ENCODE data around the gene AFAP1.

AFAP1 gene

DNA sequence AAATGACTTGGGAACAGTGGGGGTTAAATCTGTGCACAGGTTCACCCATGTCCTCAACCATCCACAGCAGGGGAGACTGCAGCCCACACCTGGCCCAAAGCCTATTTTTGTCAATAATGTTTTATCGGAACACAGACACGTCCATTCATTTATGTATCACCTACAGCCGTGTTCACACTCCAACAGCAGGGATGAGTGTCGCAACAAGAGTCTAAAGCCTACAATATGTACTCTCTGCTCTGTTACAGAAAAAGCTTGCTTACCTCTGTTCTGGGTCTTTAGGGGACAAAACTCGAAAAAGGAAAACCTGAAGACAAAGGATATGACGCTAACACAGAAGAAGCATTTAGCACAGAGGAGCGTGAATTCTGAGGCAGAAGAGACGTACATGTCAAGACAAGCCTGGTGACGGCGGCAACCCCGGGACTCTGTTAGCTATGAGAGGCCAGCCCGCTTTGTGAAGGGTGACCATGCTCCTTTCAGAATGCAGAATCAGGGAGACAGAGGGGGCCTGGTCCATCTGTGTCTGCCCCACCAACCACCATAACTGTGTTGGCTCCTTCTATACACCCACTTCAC, 45.5 kb downstream of the AFAP1 start:
- Histone ChIP-seq H4K12ac (ENCODE audit: low read depth, low read length) (no peak overlapping the region), H3K9ac (ENCODE audit: low read length) (no peak overlapping the region), H3K14ac (ENCODE audit: low read length) (no peak overlapping the region), H3K23ac (ENCODE audit: low read length) (no peak overlapping the region), H2BK12ac (ENCODE audit: low read length) (no peak overlapping the region), H2AK5ac (ENCODE audit: low read length) (no peak overlapping the region), H3K9me3 (ENCODE audit: insufficient read depth, low read depth, low read length) (no peaks in the 10 kb centered on the region), H3K4me2 (ENCODE audit: low read length) (no peak overlapping the region), H4K91ac (ENCODE audit: low read depth, low read length) (no peak overlapping the region), H3K27me3 (ENCODE audit: insufficient read depth, low read length) (no peaks in the 10 kb centered on the region), H3K4me1 (ENCODE audit: control insufficient read depth in 1 of 2, insufficient read depth in 2 of 2, low read length in 2 of 2) (peaks cover 12 to 15% of the 10 kb centered on the region in 2 experiments), H2AFZ (ENCODE audit: insufficient read depth, low read length, poor library complexity) (no peak overlapping the region), H3K4ac (ENCODE audit: low read depth, low read length) (no peak overlapping the region), H3K79me1 (ENCODE audit: low read length) (no peaks in the 10 kb centered on the region), H3K79me2 (ENCODE audit: control insufficient read depth, insufficient read depth, low read length, poor library complexity) (peaks cover 8% of the 10 kb centered on the region), H3K4me3 (ENCODE audit: low read depth, low read length) (no peak overlapping the region), H2BK120ac (ENCODE audit: insufficient read depth, low read length, poor library complexity) (no peak overlapping the region), H4K8ac (ENCODE audit: low read depth, low read length) (no peak overlapping the region), H2BK5ac (ENCODE audit: low read depth, low read length, poor library complexity) (no peak overlapping the region), H3K18ac (ENCODE audit: low read length) (peak overlapping the region; percentile 25), H3K36me3 (ENCODE audit: control insufficient read depth in 1 of 2, insufficient read depth in 2 of 2, low read length in 2 of 2) (peaks cover 0 to 2% of the 10 kb centered on the region in 2 experiments), H3K27ac (ENCODE audit: low read depth, low read length) (no peak overlapping the region)
- no CpG with 5 or more reads among the region's 12 CpGs for WGBS (ENCODE audit: extremely low coverage, insufficient coverage, insufficient read length)
- DNase-seq: no peak

DNA sequence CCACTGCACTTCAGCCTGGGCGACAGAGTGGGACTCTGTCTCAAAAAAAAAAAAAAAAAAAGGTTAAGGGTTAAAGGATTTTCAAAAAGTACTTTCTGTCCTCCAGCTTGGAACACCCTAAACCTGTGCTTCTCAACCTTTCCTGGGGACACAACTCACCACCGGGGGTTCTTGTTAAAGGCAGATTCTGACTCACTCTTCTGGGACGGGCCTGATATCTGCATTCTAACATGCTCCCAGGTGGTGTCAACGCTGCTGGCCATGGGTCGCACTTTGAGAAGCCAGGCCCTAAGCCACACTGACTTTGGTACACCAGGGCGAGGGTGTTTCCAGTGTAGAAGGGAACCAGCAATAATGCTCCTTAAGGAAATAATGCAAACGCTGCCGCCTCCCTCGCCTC, 46.1 kb downstream of the AFAP1 start:
- Histone ChIP-seq H3K36me3 (ENCODE audit: control insufficient read depth in 1 of 2, insufficient read depth in 2 of 2, low read length in 2 of 2) (peaks cover 0 to 2% of the 10 kb centered on the region in 2 experiments), H3K4me1 (ENCODE audit: control insufficient read depth in 1 of 2, insufficient read depth in 2 of 2, low read length in 2 of 2) (peaks cover 12 to 15% of the 10 kb centered on the region in 2 experiments), H3K27ac (ENCODE audit: low read depth, low read length) (no peak overlapping the region), H3K18ac (ENCODE audit: low read length) (no peak overlapping the region), H2AK5ac (ENCODE audit: low read length) (no peak overlapping the region), H4K91ac (ENCODE audit: low read depth, low read length) (no peak overlapping the region), H3K23ac (ENCODE audit: low read length) (no peak overlapping the region), H3K9me3 (ENCODE audit: insufficient read depth, low read depth, low read length) (no peaks in the 10 kb centered on the region), H2BK120ac (ENCODE audit: insufficient read depth, low read length, poor library complexity) (no peak overlapping the region), H4K12ac (ENCODE audit: low read depth, low read length) (no peak overlapping the region), H3K4me3 (ENCODE audit: low read depth, low read length) (no peak overlapping the region), H2BK5ac (ENCODE audit: low read depth, low read length, poor library complexity) (no peak overlapping the region), H3K4me2 (ENCODE audit: low read length) (no peak overlapping the region), H3K79me1 (ENCODE audit: low read length) (no peaks in the 10 kb centered on the region), H3K79me2 (ENCODE audit: control insufficient read depth, insufficient read depth, low read length, poor library complexity) (peaks cover 8% of the 10 kb centered on the region), H2BK12ac (ENCODE audit: low read length) (no peak overlapping the region), H4K8ac (ENCODE audit: low read depth, low read length) (no peak overlapping the region), H3K9ac (ENCODE audit: low read length) (no peak overlapping the region), H3K4ac (ENCODE audit: low read depth, low read length) (no peak overlapping the region), H2AFZ (ENCODE audit: insufficient read depth, low read length, poor library complexity) (no peak overlapping the region), H3K27me3 (ENCODE audit: insufficient read depth, low read length) (no peaks in the 10 kb centered on the region), H3K14ac (ENCODE audit: low read length) (no peak overlapping the region)
- DNase-seq: peak in 1 of 2 donors; percentile 49
- WGBS (ENCODE audit: extremely low coverage, insufficient coverage, insufficient read length): no CpG with 5 or more reads among the region's 9 CpGs

DNA sequence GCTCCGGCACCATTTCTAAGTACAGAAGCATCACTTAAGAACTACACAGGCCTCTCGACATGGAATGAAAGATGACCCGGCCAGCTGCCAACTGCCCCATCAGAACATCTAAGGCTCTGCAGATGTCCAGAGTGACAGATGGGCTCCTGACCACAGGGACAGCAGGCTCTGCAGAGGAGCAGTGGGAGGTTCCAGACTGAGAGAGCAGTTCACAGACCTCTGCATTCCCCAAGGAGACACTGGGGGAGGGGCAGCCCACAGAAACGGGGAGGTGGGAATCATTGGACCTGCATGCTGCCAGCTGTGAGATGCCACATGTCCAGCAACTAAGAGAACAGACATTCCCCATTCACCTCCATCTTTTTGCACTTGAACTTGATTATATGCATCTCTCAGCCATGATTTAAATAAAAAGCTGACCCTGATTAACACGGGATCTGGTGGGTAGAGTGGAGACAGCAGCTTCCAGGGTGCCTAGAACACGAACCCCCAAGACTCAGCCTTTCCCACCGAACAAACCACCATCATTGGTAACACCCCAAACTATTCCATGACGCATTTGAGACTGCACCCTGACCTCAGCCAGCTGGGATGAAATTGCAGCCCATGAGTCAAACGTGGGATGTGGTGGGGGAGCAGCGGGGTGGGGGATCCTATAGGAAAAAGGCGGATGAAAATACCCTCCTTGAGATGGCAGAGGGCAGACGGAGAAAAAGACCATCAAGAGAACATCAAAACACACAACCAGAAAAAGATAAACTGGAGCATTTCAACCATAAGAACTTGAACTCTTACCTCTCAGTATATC, 47.2 kb downstream of the AFAP1 start:
- H2BK120ac ChIP-seq (ENCODE audit: insufficient read depth, low read length, poor library complexity): no peak overlapping the region
- H3K36me3 ChIP-seq (ENCODE audit: control insufficient read depth in 1 of 2, insufficient read depth in 2 of 2, low read length in 2 of 2): peaks cover 0 to 2% of the 10 kb centered on the region in 2 experiments
- no peak overlapping the region for H2BK5ac ChIP-seq (ENCODE audit: low read depth, low read length, poor library complexity)
- WGBS (ENCODE audit: extremely low coverage, insufficient coverage, insufficient read length): no CpG with 5 or more reads among the region's 12 CpGs
- peaks cover 12 to 15% of the 10 kb centered on the region in 2 experiments for H3K4me1 ChIP-seq (ENCODE audit: control insufficient read depth in 1 of 2, insufficient read depth in 2 of 2, low read length in 2 of 2)
- no peak overlapping the region for H4K91ac ChIP-seq (ENCODE audit: low read depth, low read length)
- H2AFZ ChIP-seq (ENCODE audit: insufficient read depth, low read length, poor library complexity): no peak overlapping the region
- no peak overlapping the region for H3K4me3 ChIP-seq (ENCODE audit: low read depth, low read length)
- no peak overlapping the region for H2BK12ac ChIP-seq (ENCODE audit: low read length)
- H3K27ac ChIP-seq (ENCODE audit: low read depth, low read length): no peak overlapping the region
- H2AK5ac ChIP-seq (ENCODE audit: low read length): no peak overlapping the region
- H4K12ac ChIP-seq (ENCODE audit: low read depth, low read length): no peak overlapping the region
- no peak overlapping the region for H3K9ac ChIP-seq (ENCODE audit: low read length)
- no peak overlapping the region for H4K8ac ChIP-seq (ENCODE audit: low read depth, low read length)
- DNase-seq: no peak
- no peak overlapping the region for H3K23ac ChIP-seq (ENCODE audit: low read length)
- no peak overlapping the region for H3K14ac ChIP-seq (ENCODE audit: low read length)
- H3K27me3 ChIP-seq (ENCODE audit: insufficient read depth, low read length): no peaks in the 10 kb centered on the region
- H3K4ac ChIP-seq (ENCODE audit: low read depth, low read length): no peak overlapping the region
- H3K79me2 ChIP-seq (ENCODE audit: control insufficient read depth, insufficient read depth, low read length, poor library complexity): peaks cover 8% of the 10 kb centered on the region
- no peaks in the 10 kb centered on the region for H3K9me3 ChIP-seq (ENCODE audit: insufficient read depth, low read depth, low read length)
- no peak overlapping the region for H3K18ac ChIP-seq (ENCODE audit: low read length)
- no peaks in the 10 kb centered on the region for H3K79me1 ChIP-seq (ENCODE audit: low read length)
- H3K4me2 ChIP-seq (ENCODE audit: low read length): no peak overlapping the region

DNA sequence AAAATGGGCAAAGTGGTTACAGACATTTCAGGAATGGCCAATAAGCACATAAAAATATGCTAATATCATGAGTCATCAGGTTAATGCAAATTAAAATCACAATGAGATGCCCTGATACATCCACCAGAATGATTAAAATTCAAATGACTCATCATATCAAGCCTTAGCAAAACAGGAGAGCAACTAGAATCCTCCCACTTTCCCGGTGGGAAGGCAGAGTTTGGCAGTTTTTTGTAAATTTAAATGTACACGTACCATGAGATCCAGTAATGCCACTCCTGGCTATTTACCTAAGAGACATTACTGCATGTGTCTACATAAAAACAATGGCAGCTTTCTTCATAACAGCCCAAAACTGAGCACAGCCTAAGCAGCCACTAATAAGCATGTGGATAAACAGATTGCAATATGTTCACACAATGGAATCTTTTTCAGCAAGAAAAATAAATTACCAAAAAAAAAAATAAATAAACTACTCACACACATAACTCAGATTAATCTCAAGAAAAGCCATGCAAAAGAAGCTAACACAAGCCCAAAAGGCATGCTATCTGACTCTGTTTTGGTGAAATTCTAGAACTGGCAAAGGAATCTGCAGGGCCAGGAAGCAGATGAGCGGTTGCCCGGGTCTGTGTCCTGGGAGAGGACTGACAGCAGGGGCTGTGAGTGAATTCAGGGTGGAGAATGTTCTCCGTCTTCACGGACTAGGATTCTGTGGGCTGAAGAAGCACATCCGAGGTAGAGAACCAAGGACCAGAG, 48.8 kb downstream of the AFAP1 start:
- Histone ChIP-seq H3K27me3 (ENCODE audit: insufficient read depth, low read length) (no peaks in the 10 kb centered on the region), H4K91ac (ENCODE audit: low read depth, low read length) (no peak overlapping the region), H3K23ac (ENCODE audit: low read length) (no peak overlapping the region), H2BK5ac (ENCODE audit: low read depth, low read length, poor library complexity) (no peak overlapping the region), H3K9me3 (ENCODE audit: insufficient read depth, low read depth, low read length) (no peaks in the 10 kb centered on the region), H3K4me2 (ENCODE audit: low read length) (no peak overlapping the region), H4K12ac (ENCODE audit: low read depth, low read length) (no peak overlapping the region), H4K8ac (ENCODE audit: low read depth, low read length) (no peak overlapping the region), H3K9ac (ENCODE audit: low read length) (no peak overlapping the region), H3K4me1 (ENCODE audit: control insufficient read depth in 1 of 2, insufficient read depth in 2 of 2, low read length in 2 of 2) (peaks cover 12 to 15% of the 10 kb centered on the region in 2 experiments), H3K79me2 (ENCODE audit: control insufficient read depth, insufficient read depth, low read length, poor library complexity) (peaks cover 6% of the 10 kb centered on the region), H3K14ac (ENCODE audit: low read length) (no peak overlapping the region), H3K27ac (ENCODE audit: low read depth, low read length) (no peak overlapping the region), H3K79me1 (ENCODE audit: low read length) (no peaks in the 10 kb centered on the region), H3K4ac (ENCODE audit: low read depth, low read length) (no peak overlapping the region), H2BK12ac (ENCODE audit: low read length) (no peak overlapping the region), H3K36me3 (ENCODE audit: control insufficient read depth in 1 of 2, insufficient read depth in 2 of 2, low read length in 2 of 2) (peaks cover 0 to 2% of the 10 kb centered on the region in 2 experiments), H3K18ac (ENCODE audit: low read length) (no peak overlapping the region), H2BK120ac (ENCODE audit: insufficient read depth, low read length, poor library complexity) (no peak overlapping the region), H3K4me3 (ENCODE audit: low read depth, low read length) (no peak overlapping the region), H2AK5ac (ENCODE audit: low read length) (no peak overlapping the region), H2AFZ (ENCODE audit: insufficient read depth, low read length, poor library complexity) (no peak overlapping the region)
- peak in 1 of 2 donors; percentile 33 for DNase-seq
- WGBS (ENCODE audit: extremely low coverage, insufficient coverage, insufficient read length): no CpG with 5 or more reads among the region's 7 CpGs
